ENCODE data around the gene IQGAP2. TPM values are rescaled to one million over a fixed set of nuclear protein-coding genes. Genes with fewer than 3 reads are reported as not detected.

The IQGAP2 gene
- total RNA-seq, 1 donor from 2014 or later: 1.4 TPM

GRCh38 chr5:76497986-76498717 is 95.1 kb downstream of the IQGAP2 start:
- Mint-ChIP-seq H3K4me3 (ENCODE audit: unreplicated experiment) (no peak overlapping the region), H3K27me3 (ENCODE audit: unreplicated experiment) (no peaks in the 10 kb centered on the region), H3K9me3 (ENCODE audit: unreplicated experiment) (no peaks in the 10 kb centered on the region), H3K4me1 (ENCODE audit: low read depth, unreplicated experiment) (no peaks in the 10 kb centered on the region), H3K27ac (ENCODE audit: unreplicated experiment) (no peak overlapping the region), H3K36me3 (ENCODE audit: unreplicated experiment) (no peaks in the 10 kb centered on the region)
- TF ChIP-seq CTCF (IDR thresholded peaks at IDR 0.05; ENCODE audit: partially characterized antibody, unreplicated experiment): no peak
- no peak for DNase-seq

GRCh38 chr5:76499507-76500161 is 96.5 kb downstream of the IQGAP2 start:
- TF ChIP-seq CTCF (IDR thresholded peaks at IDR 0.05; ENCODE audit: partially characterized antibody, unreplicated experiment): no peak
- Mint-ChIP-seq H3K9me3 (ENCODE audit: unreplicated experiment) (no peaks in the 10 kb centered on the region), H3K4me3 (ENCODE audit: unreplicated experiment) (no peak overlapping the region), H3K36me3 (ENCODE audit: unreplicated experiment) (no peaks in the 10 kb centered on the region), H3K27me3 (ENCODE audit: unreplicated experiment) (no peaks in the 10 kb centered on the region), H3K27ac (ENCODE audit: unreplicated experiment) (no peak overlapping the region), H3K4me1 (ENCODE audit: low read depth, unreplicated experiment) (no peaks in the 10 kb centered on the region)
- DNase-seq: no peak

- H3K4me3 Mint-ChIP-seq (ENCODE audit: unreplicated experiment): no peak overlapping the region
- H3K27me3 Mint-ChIP-seq (ENCODE audit: unreplicated experiment): no peaks in the 10 kb centered on the region
- H3K27ac Mint-ChIP-seq (ENCODE audit: unreplicated experiment): no peak overlapping the region
- no peak for DNase-seq
- no peaks in the 10 kb centered on the region for H3K4me1 Mint-ChIP-seq (ENCODE audit: low read depth, unreplicated experiment)
- H3K36me3 Mint-ChIP-seq (ENCODE audit: unreplicated experiment): no peaks in the 10 kb centered on the region
- H3K9me3 Mint-ChIP-seq (ENCODE audit: unreplicated experiment): peaks cover 2% of the 10 kb centered on the region
- no peak for TF ChIP-seq CTCF (IDR thresholded peaks at IDR 0.05; ENCODE audit: partially characterized antibody, unreplicated experiment)
Observed at GRCh38 chr5:76500633-76501393, 97.7 kb downstream of the IQGAP2 start.

GRCh38 chr5:76503929-76504328 is 100.8 kb downstream of the IQGAP2 start:
- peaks cover 2% of the 10 kb centered on the region for H3K9me3 Mint-ChIP-seq (ENCODE audit: unreplicated experiment)
- H3K27ac Mint-ChIP-seq (ENCODE audit: unreplicated experiment): no peak overlapping the region
- no peaks in the 10 kb centered on the region for H3K27me3 Mint-ChIP-seq (ENCODE audit: unreplicated experiment)
- no peaks in the 10 kb centered on the region for H3K4me1 Mint-ChIP-seq (ENCODE audit: low read depth, unreplicated experiment)
- TF ChIP-seq CTCF (IDR thresholded peaks at IDR 0.05; ENCODE audit: partially characterized antibody, unreplicated experiment): no peak
- DNase-seq: no peak
- no peak overlapping the region for H3K4me3 Mint-ChIP-seq (ENCODE audit: unreplicated experiment)
- no peaks in the 10 kb centered on the region for H3K36me3 Mint-ChIP-seq (ENCODE audit: unreplicated experiment)
